ENCODE measurements around the gene PTPDC1. TPM values are rescaled to one million over a fixed set of nuclear protein-coding genes. Genes with fewer than 3 reads are reported as not detected.

Gene PTPDC1
- total RNA-seq, 1 donor from 2014 or later = 8.3 TPM

GRCh38 chr9:94140418-94140780, 56.1 kb downstream of the PTPDC1 start:
- DNase-seq (ENCODE audit: low read depth, low spot score) = no peak

GRCh38 chr9:94140791-94141790, 56.8 kb downstream of the PTPDC1 start:
- no peak for DNase-seq (ENCODE audit: low read depth, low spot score)

GRCh38 chr9:94142353-94142752, 58.1 kb downstream of the PTPDC1 start:
- DNase-seq (ENCODE audit: low read depth, low spot score) = no peak

GRCh38 chr9:94144394-94144793, 60.1 kb downstream of the PTPDC1 start:
- no peak for DNase-seq (ENCODE audit: low read depth, low spot score)

GRCh38 chr9:94145640-94146039, 61.4 kb downstream of the PTPDC1 start:
- no peak for DNase-seq (ENCODE audit: low read depth, low spot score)

- DNase-seq (ENCODE audit: low read depth, low spot score) = no peak
Measured at GRCh38 chr9:94147776-94148175, 63.5 kb downstream of the PTPDC1 start.

GRCh38 chr9:94148419-94148818, 64.2 kb downstream of the PTPDC1 start:
- DNase-seq (ENCODE audit: low read depth, low spot score) = no peak

- no peak for DNase-seq (ENCODE audit: low read depth, low spot score)
Measured at GRCh38 chr9:94149696-94150095, 65.4 kb downstream of the PTPDC1 start.

- DNase-seq (ENCODE audit: low read depth, low spot score) = no peak
Measured at GRCh38 chr9:94150279-94150828, 66.1 kb downstream of the PTPDC1 start.

GRCh38 chr9:94150890-94151650, 66.8 kb downstream of the PTPDC1 start:
- no peak for DNase-seq (ENCODE audit: low read depth, low spot score)

- no peak for DNase-seq (ENCODE audit: low read depth, low spot score)
Measured at GRCh38 chr9:94153905-94154304, 69.6 kb downstream of the PTPDC1 start.

GRCh38 chr9:94156348-94157049, 72.2 kb downstream of the PTPDC1 start:
- DNase-seq (ENCODE audit: low read depth, low spot score) = no peak

- peak; percentile 73 for DNase-seq (ENCODE audit: low read depth, low spot score)
Measured at GRCh38 chr9:94157050-94157801, 73.0 kb downstream of the PTPDC1 start.

Other genes with a start within 250 kb of the PTPDC1 start
- not detected in 2 replicates for gene BARX1, start 129.1 kb upstream of the PTPDC1 start, total RNA-seq
- 3.7 and 3.8 TPM in 2 replicates for gene ZNF169, start 174.8 kb downstream of the PTPDC1 start, total RNA-seq
- not detected in 2 replicates for gene NUTM2F, start 244.2 kb downstream of the PTPDC1 start, total RNA-seq

All from pulmonary artery endothelial cell (primary cell).